Activated naive CD4-positive, alpha-beta T cell treated with Interleukin-2 at 50 U/mL for 16 hours (primary cell): ENCODE results near the gene RFFL.
"Not testable (repeated sequence)": the region's sequence is repeated elsewhere in the genome, so short reads cannot be mapped to it uniquely, and the experiment has no call there.

Source experiments
- DNase-seq: peaks from one replicate; pipeline ENCODE4 v3.0.0-alpha.2; 2020

Gene RFFL

DNA sequence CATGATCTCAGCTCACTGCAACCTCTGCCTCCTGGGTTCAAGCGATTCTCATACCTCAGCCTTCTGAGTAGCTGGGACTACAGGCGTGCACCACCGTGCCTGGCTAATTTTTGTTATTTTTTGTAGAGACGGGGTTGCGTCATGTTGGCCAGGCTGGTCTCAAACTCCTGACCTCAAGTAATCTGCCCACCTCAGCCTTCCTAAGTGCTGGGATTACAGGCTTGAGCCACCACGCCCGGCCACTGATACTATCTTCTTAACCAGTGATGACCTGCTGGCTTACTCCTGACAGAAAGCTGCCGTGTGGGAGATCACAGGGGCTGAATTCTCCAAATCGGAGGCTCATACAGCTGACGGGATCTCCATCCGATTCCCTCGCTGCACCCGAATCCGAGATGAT is 62.5 kb downstream of the RFFL start:
- DNase-seq: not testable (repeated sequence)

DNA sequence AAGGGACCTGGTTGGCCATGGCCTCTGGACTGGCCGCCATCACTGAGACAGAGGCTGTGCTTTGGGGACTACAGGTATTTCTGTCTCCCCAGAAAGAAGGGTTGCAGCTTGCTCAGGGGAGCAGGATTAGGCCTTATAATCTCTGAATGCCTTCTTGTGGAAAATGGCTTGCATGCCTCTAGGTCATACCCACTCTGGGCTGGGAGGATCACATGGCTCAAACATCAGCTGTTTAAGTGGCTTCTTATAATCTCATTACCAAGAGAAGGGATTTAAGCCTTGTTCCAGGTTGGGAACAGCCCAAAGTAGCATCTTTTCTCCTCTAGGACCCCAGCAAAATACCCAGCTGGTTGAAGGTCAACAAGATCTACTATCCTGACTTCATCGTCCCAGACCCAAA is 64.1 kb downstream of the RFFL start:
- no peak for DNase-seq

DNA sequence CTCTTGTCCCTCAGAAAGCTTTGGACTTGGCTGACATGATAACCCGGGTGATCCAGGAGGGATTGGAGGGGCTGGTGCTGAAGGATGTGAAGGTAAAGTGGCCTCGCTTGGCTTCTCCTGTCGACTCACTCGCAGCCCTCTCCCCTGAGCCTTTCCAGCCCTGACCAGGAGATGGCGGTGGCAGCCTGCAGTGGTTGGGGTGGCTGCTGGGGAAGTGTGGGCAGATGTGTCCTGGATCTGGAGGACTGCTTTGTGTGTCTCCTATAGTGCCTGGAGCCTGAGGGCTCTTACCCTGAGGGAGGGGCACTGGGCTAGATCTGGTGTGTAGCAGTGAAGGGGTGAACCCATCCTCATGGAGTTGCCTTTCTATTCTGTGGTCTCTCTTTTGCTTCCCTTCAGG is 65.3 kb downstream of the RFFL start:
- peak; percentile 81 for DNase-seq

DNA sequence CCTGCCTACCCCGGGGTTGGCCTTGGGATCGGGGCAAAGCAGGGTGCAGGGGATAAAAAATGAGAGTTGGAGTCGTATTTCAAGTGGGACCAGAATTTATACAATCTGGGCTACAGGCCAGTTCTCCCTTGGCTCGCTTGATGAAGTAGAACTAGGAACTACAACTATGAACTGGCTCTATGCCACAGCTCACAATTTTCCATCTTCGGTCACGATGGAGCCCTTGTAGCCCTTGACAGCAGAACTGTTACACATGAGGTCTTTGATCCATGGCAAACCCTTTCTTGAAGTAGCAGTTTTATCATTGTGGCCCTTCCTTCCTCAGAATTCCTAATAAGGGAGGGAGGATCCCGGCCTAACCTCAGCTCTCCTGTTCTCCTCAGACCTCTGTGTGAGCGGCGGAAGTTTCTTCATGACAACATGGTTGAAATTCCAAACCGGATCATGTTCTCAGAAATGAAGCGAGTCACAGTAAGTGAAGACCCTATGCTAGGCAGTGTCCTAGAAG is 66.1 kb downstream of the RFFL start:
- DNase-seq: no peak

DNA sequence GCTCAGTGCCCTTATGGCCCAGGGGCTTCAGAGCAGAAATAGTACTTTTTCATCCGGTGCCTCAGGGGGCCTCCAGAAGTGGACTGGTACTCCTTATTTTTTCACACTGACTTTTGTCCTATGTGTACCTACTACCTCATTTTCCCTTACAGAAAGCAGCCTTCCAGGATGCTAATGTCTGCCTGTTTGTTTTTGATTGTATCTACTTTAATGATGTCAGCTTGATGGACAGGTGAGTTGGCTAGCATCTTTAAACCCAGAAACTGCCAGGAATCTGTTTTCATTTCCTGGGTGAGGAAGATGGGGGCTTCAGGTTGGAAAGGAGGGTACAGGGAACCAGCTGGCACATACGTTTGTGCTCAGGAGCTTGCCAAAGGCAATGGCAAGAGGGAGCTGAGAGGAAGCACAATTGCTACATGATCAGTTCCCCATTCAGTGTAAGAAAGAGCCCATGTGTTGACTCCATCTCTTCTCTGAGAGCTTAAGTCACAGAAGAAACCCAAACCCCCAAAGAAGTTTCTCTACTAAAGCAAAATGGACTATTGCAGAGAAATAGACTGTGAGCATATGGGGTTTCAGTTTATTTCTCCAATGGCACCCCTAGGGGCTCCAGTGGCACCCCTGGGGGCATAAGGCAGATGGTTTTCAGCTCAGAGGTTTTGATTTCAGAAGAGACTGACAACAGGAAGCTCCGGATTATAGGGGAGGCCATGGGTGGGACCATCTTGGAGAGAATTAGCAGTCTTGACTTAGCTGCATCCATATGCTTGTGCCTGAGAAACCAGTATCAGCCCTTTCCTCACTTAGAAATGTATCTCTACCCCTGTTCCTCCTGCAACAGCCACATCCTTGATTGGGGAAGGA is 66.9 kb downstream of the RFFL start:
- no peak for DNase-seq

DNA sequence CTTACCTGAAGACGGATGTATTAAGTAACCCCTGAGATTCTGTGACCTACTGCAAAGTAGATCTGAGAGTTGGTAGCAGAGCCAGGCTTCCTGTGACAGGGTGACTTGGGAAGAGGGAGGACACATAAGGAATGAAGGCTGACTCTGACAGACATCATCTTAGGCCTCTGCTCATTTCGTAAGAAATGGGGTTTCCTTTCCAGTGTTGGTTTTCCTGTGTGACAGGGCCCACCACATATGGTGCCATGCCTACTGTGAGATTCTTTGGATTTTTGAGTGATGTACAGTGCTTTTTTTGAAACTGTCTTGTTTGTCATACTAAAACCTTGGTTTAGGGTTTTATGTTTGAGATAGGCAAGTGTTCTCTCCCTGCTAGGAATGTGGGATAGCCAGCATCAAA is 70.5 kb downstream of the RFFL start:
- DNase-seq: no peak

DNA sequence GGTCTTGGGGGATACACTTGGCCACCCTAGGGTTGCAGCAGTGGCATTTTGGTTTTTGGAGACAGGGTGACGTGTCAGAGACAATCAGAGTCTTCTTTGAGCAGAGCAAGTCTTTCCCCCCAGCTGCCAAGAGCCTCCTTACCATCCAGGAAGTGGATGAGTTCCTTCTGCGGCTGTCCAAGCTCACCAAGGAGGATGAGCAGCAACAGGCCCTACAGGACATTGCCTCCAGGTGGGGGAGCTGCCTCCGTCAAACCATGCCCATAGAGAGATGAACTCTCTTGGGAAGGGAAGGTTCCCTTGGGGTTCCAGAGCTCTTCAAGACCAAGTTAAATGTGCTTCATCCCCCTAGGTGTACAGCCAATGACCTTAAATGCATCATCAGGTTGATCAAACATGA is 71.9 kb downstream of the RFFL start:
- DNase-seq: no peak

DNA sequence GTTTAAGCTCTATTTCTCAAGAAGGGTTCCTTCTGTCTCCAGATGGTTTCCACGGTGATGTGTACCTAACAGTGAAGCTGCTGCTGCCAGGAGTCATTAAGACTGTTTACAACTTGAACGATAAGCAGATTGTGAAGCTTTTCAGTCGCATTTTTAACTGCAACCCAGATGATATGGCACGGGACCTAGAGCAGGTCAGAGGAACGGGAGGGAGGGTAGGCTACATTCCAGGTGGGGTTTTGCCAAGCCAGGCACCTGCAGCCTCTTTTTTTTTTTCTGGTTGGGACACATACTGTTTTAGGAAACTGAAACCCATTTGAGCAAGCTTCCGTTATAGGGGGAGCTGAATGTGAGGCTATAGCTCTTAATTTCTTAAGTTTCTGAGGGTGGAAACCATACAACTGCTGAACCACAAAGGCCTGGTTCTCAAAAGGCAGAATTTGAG is 72.6 kb downstream of the RFFL start:
- DNase-seq: no peak

DNA sequence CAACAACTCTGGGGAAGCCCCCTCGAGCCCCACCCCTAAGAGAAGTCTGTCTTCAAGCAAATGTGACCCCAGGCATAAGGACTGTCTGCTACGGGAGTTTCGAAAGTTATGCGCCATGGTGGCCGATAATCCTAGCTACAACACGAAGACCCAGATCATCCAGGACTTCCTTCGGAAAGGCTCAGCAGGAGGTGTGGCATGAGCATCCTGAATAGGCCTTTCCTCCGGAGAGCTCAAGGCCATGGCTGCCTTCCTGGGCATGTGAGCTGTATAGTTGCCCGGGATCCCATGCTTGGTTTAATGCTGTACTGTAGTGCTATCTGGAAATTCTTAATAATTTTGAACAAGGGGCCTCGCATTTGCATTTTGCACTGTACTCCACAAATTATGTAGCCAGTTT is 74.0 kb downstream of the RFFL start:
- DNase-seq: no peak

DNA sequence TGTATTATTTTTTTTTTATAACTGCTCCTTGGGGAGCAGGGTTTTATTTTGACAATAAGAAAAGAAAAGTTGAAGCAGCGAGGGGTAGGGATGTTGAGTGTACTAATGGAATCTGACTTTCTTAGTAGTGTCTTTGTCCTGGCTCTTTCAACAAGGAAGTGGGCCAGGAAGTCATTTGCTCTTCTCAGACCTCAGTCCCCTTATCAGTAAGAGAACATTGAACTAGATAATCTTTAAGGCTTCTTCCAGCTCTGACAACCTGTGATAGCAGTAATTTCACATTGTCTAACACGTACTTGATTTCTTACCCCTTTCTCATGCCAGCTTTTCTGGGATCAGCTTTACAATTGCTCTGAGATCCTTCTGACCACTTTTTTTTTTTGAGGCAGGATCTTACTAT is 74.9 kb downstream of the RFFL start:
- DNase-seq: no peak

- no peak for DNase-seq
Observed at GRCh38 chr17:34987232-34987631, 76.3 kb downstream of the RFFL start.

DNA sequence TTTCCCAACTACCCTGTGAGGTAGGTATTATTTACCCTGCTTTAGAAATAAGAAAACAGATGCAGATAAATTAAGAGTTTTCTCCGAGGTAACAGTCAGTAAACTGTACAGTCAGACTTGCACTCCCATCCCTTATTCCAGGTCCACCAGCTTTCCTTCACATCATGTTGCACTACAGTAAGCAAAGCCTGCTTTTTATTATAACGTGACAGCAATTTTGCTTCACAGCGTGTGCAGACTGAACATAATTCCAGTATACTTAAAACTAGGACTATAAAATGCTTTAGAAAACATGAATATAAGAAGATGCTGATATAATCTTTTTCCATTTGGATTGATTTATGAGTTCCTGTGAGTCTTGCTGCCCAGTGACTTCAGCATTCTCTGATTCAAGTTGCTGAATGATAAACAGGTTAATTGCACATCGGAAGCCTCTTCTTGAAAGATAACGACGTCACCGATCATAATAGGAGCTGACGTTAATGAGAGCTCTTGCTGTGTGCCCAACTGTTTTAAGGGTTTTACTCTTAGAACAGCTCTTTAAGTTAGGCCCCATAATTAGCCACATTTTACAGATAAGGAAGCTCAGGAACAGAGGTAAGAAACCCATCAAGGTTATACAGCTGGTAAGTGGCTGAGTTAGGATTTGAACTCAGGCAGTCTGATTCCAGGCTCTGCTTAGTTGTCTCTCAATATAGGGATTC is 81.8 kb downstream of the RFFL start:
- DNase-seq: no peak

DNA sequence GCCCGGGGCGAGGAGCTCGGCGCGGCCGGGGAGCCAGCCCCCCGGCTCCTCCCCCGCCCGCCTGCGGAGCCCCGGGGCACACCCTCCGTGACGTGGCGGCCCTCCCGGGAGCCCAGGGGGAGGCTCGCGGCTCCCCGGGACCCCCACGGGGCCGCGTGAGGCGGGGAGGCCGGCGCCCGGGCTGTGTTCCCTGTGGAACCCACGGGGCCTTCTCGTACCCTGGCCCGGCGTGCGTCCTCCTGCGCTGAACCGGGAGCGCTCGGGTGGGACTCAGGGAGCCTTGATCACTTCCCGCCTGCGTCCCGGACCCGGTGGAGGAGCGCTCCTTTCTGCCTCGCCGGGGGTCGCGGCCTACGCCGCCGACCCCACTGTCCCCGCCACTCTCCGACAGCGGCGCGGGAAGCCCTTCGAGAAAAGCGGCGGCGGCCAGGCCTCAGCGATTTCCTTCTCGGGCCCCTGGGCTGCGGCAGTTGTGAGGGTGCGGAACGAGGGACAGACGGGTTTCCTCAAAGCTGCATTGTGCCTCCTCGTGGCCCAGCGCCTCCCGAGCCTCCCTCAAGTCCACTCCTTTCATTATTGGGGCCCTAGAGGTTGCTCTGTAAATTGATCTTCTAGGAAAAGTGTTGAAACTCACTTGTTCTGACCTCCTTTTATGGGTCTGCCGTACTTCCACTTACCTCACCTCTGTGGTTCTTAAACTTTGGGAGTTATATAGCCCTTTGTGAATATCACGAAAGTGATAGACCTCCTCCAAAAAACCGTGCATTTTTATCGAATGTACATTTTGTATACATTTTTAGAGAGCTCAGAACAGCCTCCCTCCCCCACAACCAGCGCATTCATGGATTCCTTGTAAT is 82.6 kb downstream of the RFFL start:
- DNase-seq: peak; percentile 78

- peak; percentile 96 for DNase-seq
Observed at GRCh38 chr17:34980353-34980680, 83.2 kb downstream of the RFFL start, which contains the start of gene LIG3. LIG3 (plus strand) TSS chr17:34980512; CDS start chr17:34983006, 2,494 bp downstream.

DNA sequence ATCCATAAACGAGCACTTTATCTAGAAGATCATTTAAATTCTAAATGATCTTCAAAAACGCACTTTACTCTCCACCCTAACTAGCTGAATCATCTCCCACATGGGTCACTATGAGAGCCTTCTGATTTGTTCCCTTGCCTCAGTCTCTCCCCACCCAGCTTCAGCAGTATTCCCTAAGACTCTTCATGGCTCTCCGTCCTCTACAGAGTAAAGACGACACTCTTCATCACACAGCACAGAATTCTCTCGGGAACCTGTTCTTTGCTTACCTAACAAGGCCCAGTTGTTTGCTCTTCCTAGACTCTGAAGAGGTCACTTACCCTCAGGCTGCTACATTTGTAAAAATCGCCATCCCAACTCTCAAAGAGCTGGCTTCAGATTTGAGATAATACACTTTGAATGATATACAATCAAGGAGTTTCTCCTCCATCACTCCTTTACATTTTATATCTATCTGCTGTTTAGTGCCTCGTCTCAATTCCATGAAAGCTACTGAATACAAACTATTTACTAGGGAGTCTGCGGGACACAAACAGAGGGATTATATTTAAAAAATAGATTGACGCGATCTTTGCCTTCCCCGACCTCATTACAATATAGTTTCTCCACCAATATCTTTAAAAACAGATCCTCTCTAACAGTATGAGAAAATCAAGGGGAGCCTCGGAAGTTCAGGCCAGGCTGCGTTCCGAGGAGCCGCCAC is 83.7 kb downstream of the RFFL start:
- no peak for DNase-seq

DNA sequence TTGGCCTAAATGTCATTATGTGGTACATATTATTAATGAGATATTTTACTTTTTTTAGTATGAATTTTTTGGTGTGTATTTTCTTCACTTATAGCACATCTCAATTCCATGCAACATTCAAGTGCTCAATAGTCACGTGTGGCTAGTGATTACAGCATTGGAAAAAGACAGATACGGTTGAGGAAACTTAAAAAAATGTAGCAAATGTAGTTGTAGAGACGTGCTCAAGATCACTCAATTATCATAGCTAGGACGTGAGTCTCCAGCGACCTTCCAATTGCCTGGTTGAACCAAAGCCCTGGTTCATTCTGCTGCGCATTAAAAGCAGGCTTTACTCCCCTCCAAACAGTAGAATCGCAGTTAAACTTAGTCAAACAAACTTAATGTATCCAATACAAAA is 84.4 kb downstream of the RFFL start:
- DNase-seq: no peak

GRCh38 chr17:34974794-34975785 is 88.4 kb downstream of the RFFL start:
- no peak for DNase-seq

- DNase-seq: no peak
Observed at GRCh38 chr17:34974179-34974578, 89.3 kb downstream of the RFFL start.

GRCh38 chr17:34961093-34961911 is 102.2 kb downstream of the RFFL start, which contains the start of the genes CCT6B and ZNF830:
CCT6B (minus strand) TSS chr17:34961460; CDS start chr17:34961393, 67 bp downstream.
ZNF830 (plus strand) TSS chr17:34961540; CDS start chr17:34961567, 27 bp downstream.
- DNase-seq: peak; percentile 90

DNA sequence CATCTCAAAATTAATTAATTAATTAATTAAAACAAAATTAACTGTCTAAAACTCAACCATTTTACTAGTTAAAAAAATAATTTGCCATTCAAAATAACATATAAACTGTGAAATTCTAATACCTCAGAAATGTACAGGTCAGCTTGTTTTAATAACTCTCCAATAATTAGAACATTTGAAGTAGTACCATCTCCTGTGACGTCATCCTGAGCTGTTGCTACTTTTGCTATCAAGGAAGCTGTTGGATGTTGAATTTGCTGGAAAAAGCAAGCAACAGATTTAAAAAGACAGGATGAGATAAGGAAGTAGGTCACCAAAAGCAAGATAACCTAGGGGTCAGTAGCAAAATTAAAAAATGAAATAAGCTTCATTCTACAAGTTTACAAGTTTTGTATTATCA is 105.1 kb downstream of the RFFL start:
- DNase-seq: no peak
